GM12878 (cell line): Measurements from ENCODE around the gene NCKAP5. TPM values are rescaled to one million over a fixed set of nuclear protein-coding genes. Genes with fewer than 3 reads are reported as not detected.

Experiments used
- ATAC-seq: fragments of 200-7000 bp; cut with Tn5 transposase; 3 replicates; pipeline ENCODE4 v1.9.1; 2020; ENCODE audit warnings: mild to moderate bottlenecking, moderate library complexity
- BruUV-seq: library from RNA; stranded (reverse); fragments of 400-500 nt; replicated peaks from 2 replicates; lab custom pipeline; 2021; lab: Mats Ljungman, UMichigan
- CTCF ChIA-PET: fragments of 300-600 bp; sonication (Branson Sonifier 250); formaldehyde crosslinking; extraction: SDS; loops from one replicate; lab custom pipeline; 2021; ENCODE audit warnings: inconsistent platforms; lab: Yijun Ruan, JAX
- POLR2A ChIA-PET: fragments of 350-600 bp; formaldehyde crosslinking; extraction: SDS; loops from one replicate; lab custom pipeline; 2021; ENCODE audit warnings: inconsistent platforms; lab: Charles Lee
- RAD21 ChIA-PET: fragments of 300-600 bp; sonication (Branson Sonifier 250); formaldehyde crosslinking; loops from one replicate; lab custom pipeline; 2023; ENCODE audit warnings: antibody characterized with exemption; ENCODE audit not compliant: unreplicated experiment; lab: Charles Lee
- SMC1A ChIA-PET: fragments of 300-600 bp; sonication (Branson Sonifier 250); formaldehyde crosslinking; loops from one replicate; lab custom pipeline; 2023; ENCODE audit not compliant: unreplicated experiment, uncharacterized antibody; lab: Charles Lee
- DNase-seq: peaks from one replicate; pipeline ENCODE4 v3.0.0-alpha.2; 2011; ENCODE audit warnings: low read depth, low spot score
- FAIRE-seq: peaks from 3 replicates; lab custom pipeline; 2011; peaks lifted over from hg19 to GRCh38; lab: Jason Lieb, UNC
- H2AFZ ChIP-seq: 2 replicates; pipeline ENCODE4 v1.6.0; 2011; ENCODE audit warnings: low read depth, low read length, control low read depth; ENCODE audit not compliant: control insufficient read depth
- H3K27ac ChIP-seq: 2 replicates; pipeline ENCODE4 v1.5.1; 2011; ENCODE audit warnings: control low read depth; ENCODE audit not compliant: control insufficient read depth, insufficient read depth
- H3K27me3 ChIP-seq, 2 experiments: replicated peaks in 1 of 2; 2 replicates each; pipeline versions ENCODE4 v1.6.0 to v1.6.1; 2011; ENCODE audit warnings: low read length in 1 of 2; ENCODE audit not compliant: control insufficient read depth in 2 of 2, insufficient read depth in 2 of 2
- H3K36me3 ChIP-seq, 2 experiments: 2 replicates each; pipeline ENCODE4 v1.5.1; 2011; ENCODE audit warnings: low read length in 1 of 2; ENCODE audit not compliant: control insufficient read depth in 2 of 2, insufficient read depth in 2 of 2
- H3K4me1 ChIP-seq: 2 replicates; pipeline ENCODE4 v1.6.1; 2011; ENCODE audit warnings: mild to moderate bottlenecking, low read length, moderate library complexity, mixed read lengths; ENCODE audit not compliant: control insufficient read depth, insufficient read depth
- H3K4me2 ChIP-seq: 2 replicates; pipeline ENCODE4 v1.6.0; 2011; ENCODE audit warnings: control low read depth; ENCODE audit not compliant: control insufficient read depth, insufficient read depth
- H3K4me3 ChIP-seq: fragments of 200-600 bp; sonication (generic); 2 replicates; pipeline ENCODE4 v1.5.1; 2016
- H3K79me2 ChIP-seq: 2 replicates; pipeline ENCODE4 v1.6.0; 2011; ENCODE audit warnings: low read length; ENCODE audit not compliant: control insufficient read depth, insufficient read depth
- H3K9ac ChIP-seq: 2 replicates; pipeline ENCODE4 v1.8.0; 2011; ENCODE audit warnings: low read length, control low read depth, mixed read lengths; ENCODE audit not compliant: control insufficient read depth, insufficient read depth
- H3K9me3 ChIP-seq: replicated peaks from 3 replicates; pipeline ENCODE4 v1.5.1; 2011; ENCODE audit warnings: mild to moderate bottlenecking, low read length; ENCODE audit not compliant: control insufficient read depth, insufficient read depth
- H4K20me1 ChIP-seq: 2 replicates; pipeline ENCODE4 v1.6.0; 2011; ENCODE audit not compliant: control insufficient read depth, insufficient read depth
- BMI1 ChIP-seq: fragments of 450-650 bp; IDR thresholded peaks from 2 replicates; pipeline ENCODE4 v1.6.1; 2016; ENCODE audit warnings: mild to moderate bottlenecking, moderate library complexity, borderline replicate concordance
- E2F4 ChIP-seq: IDR thresholded peaks from 2 replicates; pipeline ENCODE4 v1.6.1; 2012; ENCODE audit warnings: low read depth, low read length, improper control_type of control experiment
- E2F8 ChIP-seq: fragments of 450-650 bp; IDR thresholded peaks from 2 replicates; pipeline ENCODE4 v1.6.1; 2018; ENCODE audit warnings: mild to moderate bottlenecking, low read depth, moderate library complexity; ENCODE audit not compliant: partially characterized antibody
- IKZF1 ChIP-seq: fragments of 450-650 bp; conservative IDR thresholded peaks from 2 replicates; pipeline ENCODE4 v1.6.1; 2017; ENCODE audit warnings: antibody characterized with exemption, mild to moderate bottlenecking
- NR2C1 ChIP-seq: fragments of 450-650 bp; IDR thresholded peaks from 2 replicates; pipeline ENCODE4 v1.6.1; 2017; ENCODE audit warnings: antibody characterized with exemption, mild to moderate bottlenecking, moderate library complexity
- POLR2A ChIP-seq: IDR thresholded peaks from 2 replicates; pipeline ENCODE4 v1.6.1; 2011; ENCODE audit warnings: low read depth, mild to moderate bottlenecking, low read length
- PRDM15 ChIP-seq: fragments of 450-650 bp; formaldehyde crosslinking; IDR thresholded peaks from 2 replicates; pipeline ENCODE4 v1.4.0; 2020; ENCODE audit warnings: mild to moderate bottlenecking, moderate library complexity
- RAD21 ChIP-seq: IDR thresholded peaks from 2 replicates; pipeline ENCODE4 v1.6.1; 2011; ENCODE audit warnings: mild to moderate bottlenecking, low read depth, low read length, moderate library complexity; ENCODE audit not compliant: insufficient read depth
- TCF7 ChIP-seq: IDR thresholded peaks from 2 replicates; pipeline ENCODE4 v1.6.1; 2014; ENCODE audit warnings: antibody characterized with exemption, borderline replicate concordance
- YY1 ChIP-seq: IDR thresholded peaks from 2 replicates; pipeline ENCODE4 v1.6.1; 2011; ENCODE audit warnings: low read depth, mild to moderate bottlenecking, low read length
- ZBTB11 ChIP-seq: fragments of 450-650 bp; formaldehyde crosslinking; IDR thresholded peaks from 2 replicates; pipeline ENCODE4 v1.5.0; 2022; ENCODE audit warnings: mild to moderate bottlenecking, missing genetic modification characterization
- ZNF622 ChIP-seq: fragments of 450-650 bp; IDR thresholded peaks from 2 replicates; pipeline ENCODE4 v1.6.1; 2017; ENCODE audit warnings: mild to moderate bottlenecking, inconsistent platforms
- ZZZ3 ChIP-seq: IDR thresholded peaks from 2 replicates; pipeline ENCODE4 v1.6.1; 2011; ENCODE audit warnings: low read depth; ENCODE audit not compliant: control insufficient read depth, insufficient read length
- WGBS: methylation state at CpG from one replicate; pipeline ENCODE4 v1.1.6; 2016; ENCODE audit warnings: low lambda C conversion rate; ENCODE audit not compliant: insufficient replicate concordance, insufficient coverage; ENCODE audit errors: missing lambda C conversion rate; 5-methylcytosine and 5-hydroxymethylcytosine counted together
- in situ Hi-C: fragments of 300-500 bp; cut with MboI; formaldehyde crosslinking; loops from 9 replicates; pipeline ENCODE4 v1.14.3; 2018; ENCODE audit warnings: mixed read lengths
- intact Hi-C: fragments of 100-400 bp; cut with micrococcal nuclease; formaldehyde crosslinking; loops from one replicate; pipeline ENCODE4 v1.14.2; 2022; ENCODE audit not compliant: unreplicated experiment
- polyA plus RNA-seq, 11 experiments: library from polyadenylated mRNA; depleted of rRNA in 4 of 11; unstranded in 6 of 11; stranded (reverse) in 5 of 11; fragments of >200 nt; fragmentation: Nextera tagmentation in 4 of 11; fragmentation: Illumina TruSeq in 1 of 11; extraction: Ambion mirVana in 4 of 11; extraction: Trizol in 1 of 11; gene quantifications; 1 replicate in 1 of 11; 2 replicates in 10 of 11; pipeline versions ENCODE4 v1.2.1 to v1.2.3, GENCODE V29; 2011 to 2016; ENCODE audit warnings: inconsistent platforms in 2 of 11, missing spikeins in 2 of 11, low read depth in 1 of 11
- total RNA-seq, 4 experiments: library from RNA; depleted of rRNA in 3 of 4; stranded (reverse); fragments of >200 nt in 3 of 4; fragmentation: Illumina TruSeq in 1 of 4; extraction: Trizol in 1 of 4; gene quantifications; 2 replicates each; pipeline versions ENCODE4 v1.2.1 to v1.2.3, GENCODE V29; 2013 to 2021

NCKAP5 gene
- total and polyA plus RNA-seq, 10 of the 15 experiments (the other 5 are each of a cell fraction or from before 2014, with no cell fraction given) = 0.06 to 0.44 (median 0.16) TPM

- ChIA-PET SMC1A (interaction anchor here (0.9 to 1.0 kb wide), 2 partner anchors 8 to 196 kb away, joined by 3 to 4 read pairs; no protein-coding TSS in a partner anchor), POLR2A (no interaction called here), CTCF (no interaction called here), RAD21 (no interaction called here)
- no peak for DNase-seq
- no peaks in the 10 kb centered on the region for H3K27me3 ChIP-seq
- in situ Hi-C loops = no loop called here
- no peak overlapping the region for H3K27ac ChIP-seq
- H3K79me2 ChIP-seq = no peaks in the 10 kb centered on the region
- BruUV-seq = no TSS peak
- no peaks in the 10 kb centered on the region for H4K20me1 ChIP-seq
- ATAC-seq = no peak
- no peaks in the 10 kb centered on the region for H3K9me3 ChIP-seq
- H3K4me1 ChIP-seq = no peaks in the 10 kb centered on the region
- no peak overlapping the region for H2AFZ ChIP-seq
- no peak overlapping the region for H3K9ac ChIP-seq
- intact Hi-C loops = no loop called here
- H3K36me3 ChIP-seq = no peaks in the 10 kb centered on the region
- no peak overlapping the region for H3K4me2 ChIP-seq
- FAIRE-seq = no peak
- no peak overlapping the region for H3K4me3 ChIP-seq
- 20% methylated on average over 3 of the region's 3 CpGs for WGBS
- no peak for TF ChIP-seq IKZF1
- TF ChIP-seq ZBTB11 (CRISPR knock-in tag) = no peak
- no peak for TF ChIP-seq RAD21
- TF ChIP-seq E2F4 = no peak
- TF ChIP-seq E2F8 = no peak
- TF ChIP-seq YY1 = no peak
- no peak for TF ChIP-seq NR2C1
- TF ChIP-seq BMI1 = no peak
- no peak for TF ChIP-seq ZZZ3
- no peak for TF ChIP-seq POLR2A
- TF ChIP-seq PRDM15 (CRISPR knock-in tag) = no peak
- no peak for TF ChIP-seq TCF7
- TF ChIP-seq ZNF622 = no peak
These were observed 198.2 kb downstream of the NCKAP5 start for GRCh38 chr2:133369901-133370658.
